Measurements from ENCODE around the gene ABHD8.

Gene ABHD8

GRCh38 chr19:17264641-17264979, 38.6 kb downstream of the ABHD8 start, which contains the start of gene USHBP1:
Gene USHBP1, minus strand, starts transcription at chr19:17264745. Its CDS starts 446 bp downstream, at chr19:17264299.
- no peaks in the 10 kb centered on the region for H3K27me3 ChIP-seq (ENCODE audit: control insufficient read depth in 2 of 2, insufficient read depth in 2 of 2, low read length in 2 of 2)
- peak within 1 kb of the TSS in 1 of 2 donors; percentile 33 for H3K4me3 ChIP-seq (ENCODE audit: low read length in 2 of 2)
- no peak within 1 kb of the TSS for H3K9ac ChIP-seq (ENCODE audit: low read depth in 1 of 2, low read length in 2 of 2)
- H3K9me3 ChIP-seq (ENCODE audit: control insufficient read depth in 2 of 2, low read length in 2 of 2): no peaks in the 10 kb centered on the region
- H3K4me1 ChIP-seq (ENCODE audit: control insufficient read depth in 2 of 2, insufficient read depth in 2 of 2, low read length in 2 of 2): peaks cover 7% of the 10 kb centered on the region in 2 donors
- peaks cover 0 to 4% of the 10 kb centered on the region in 2 donors for H3K36me3 ChIP-seq (ENCODE audit: control insufficient read depth in 2 of 2, insufficient read depth in 2 of 2, low read length in 2 of 2)
- peak within 1 kb of the TSS in 1 of 2 donors; percentile 9 for H3K27ac ChIP-seq (ENCODE audit: low read depth in 2 of 2, low read length in 2 of 2)

- Histone ChIP-seq H3K36me3 (ENCODE audit: control insufficient read depth in 2 of 2, insufficient read depth in 2 of 2, low read length in 2 of 2) (peaks cover 0 to 1% of the 10 kb centered on the region in 2 donors), H3K9me3 (ENCODE audit: control insufficient read depth in 2 of 2, low read length in 2 of 2) (no peaks in the 10 kb centered on the region), H3K27ac (ENCODE audit: low read depth in 2 of 2, low read length in 2 of 2) (peak overlapping the region in 1 of 2 donors; percentile 9), H3K9ac (ENCODE audit: low read depth in 1 of 2, low read length in 2 of 2) (no peak overlapping the region), H3K4me1 (ENCODE audit: control insufficient read depth in 2 of 2, insufficient read depth in 2 of 2, low read length in 2 of 2) (peaks cover 7% of the 10 kb centered on the region in 2 donors), H3K4me3 (ENCODE audit: low read length in 2 of 2) (peak overlapping the region in 1 of 2 donors; percentile 33), H3K27me3 (ENCODE audit: control insufficient read depth in 2 of 2, insufficient read depth in 2 of 2, low read length in 2 of 2) (no peaks in the 10 kb centered on the region)
Measured at GRCh38 chr19:17263712-17264640, 39.2 kb downstream of the ABHD8 start.

- Histone ChIP-seq H3K27ac (ENCODE audit: low read depth in 2 of 2, low read length in 2 of 2) (no peak overlapping the region), H3K27me3 (ENCODE audit: control insufficient read depth in 2 of 2, insufficient read depth in 2 of 2, low read length in 2 of 2) (no peaks in the 10 kb centered on the region), H3K4me1 (ENCODE audit: control insufficient read depth in 2 of 2, insufficient read depth in 2 of 2, low read length in 2 of 2) (peaks cover 0 to 2% of the 10 kb centered on the region in 2 donors), H3K9ac (ENCODE audit: low read depth in 1 of 2, low read length in 2 of 2) (no peak overlapping the region), H3K36me3 (ENCODE audit: control insufficient read depth in 2 of 2, insufficient read depth in 2 of 2, low read length in 2 of 2) (no peaks in the 10 kb centered on the region), H3K9me3 (ENCODE audit: control insufficient read depth in 2 of 2, low read length in 2 of 2) (no peaks in the 10 kb centered on the region), H3K4me3 (ENCODE audit: low read length in 2 of 2) (no peak overlapping the region)
Measured at GRCh38 chr19:17262557-17262956, 40.7 kb downstream of the ABHD8 start.

GRCh38 chr19:17260842-17261325, 42.3 kb downstream of the ABHD8 start:
- Histone ChIP-seq H3K27me3 (ENCODE audit: control insufficient read depth in 2 of 2, insufficient read depth in 2 of 2, low read length in 2 of 2) (no peaks in the 10 kb centered on the region), H3K4me3 (ENCODE audit: low read length in 2 of 2) (no peak overlapping the region), H3K9me3 (ENCODE audit: control insufficient read depth in 2 of 2, low read length in 2 of 2) (no peaks in the 10 kb centered on the region), H3K27ac (ENCODE audit: low read depth in 2 of 2, low read length in 2 of 2) (no peak overlapping the region), H3K36me3 (ENCODE audit: control insufficient read depth in 2 of 2, insufficient read depth in 2 of 2, low read length in 2 of 2) (no peaks in the 10 kb centered on the region), H3K4me1 (ENCODE audit: control insufficient read depth in 2 of 2, insufficient read depth in 2 of 2, low read length in 2 of 2) (peaks cover 0 to 2% of the 10 kb centered on the region in 2 donors), H3K9ac (ENCODE audit: low read depth in 1 of 2, low read length in 2 of 2) (no peak overlapping the region)

- H3K27me3 ChIP-seq (ENCODE audit: control insufficient read depth in 2 of 2, insufficient read depth in 2 of 2, low read length in 2 of 2): no peaks in the 10 kb centered on the region
- H3K36me3 ChIP-seq (ENCODE audit: control insufficient read depth in 2 of 2, insufficient read depth in 2 of 2, low read length in 2 of 2): no peaks in the 10 kb centered on the region
- no peaks in the 10 kb centered on the region for H3K9me3 ChIP-seq (ENCODE audit: control insufficient read depth in 2 of 2, low read length in 2 of 2)
- H3K4me1 ChIP-seq (ENCODE audit: control insufficient read depth in 2 of 2, insufficient read depth in 2 of 2, low read length in 2 of 2): peaks cover 0 to 2% of the 10 kb centered on the region in 2 donors
- H3K27ac ChIP-seq (ENCODE audit: low read depth in 2 of 2, low read length in 2 of 2): no peak overlapping the region
- no peak overlapping the region for H3K4me3 ChIP-seq (ENCODE audit: low read length in 2 of 2)
- no peak overlapping the region for H3K9ac ChIP-seq (ENCODE audit: low read depth in 1 of 2, low read length in 2 of 2)
Measured at GRCh38 chr19:17259934-17260333, 43.3 kb downstream of the ABHD8 start.

GRCh38 chr19:17259118-17259780, 44.0 kb downstream of the ABHD8 start:
- Histone ChIP-seq H3K27ac (ENCODE audit: low read depth in 2 of 2, low read length in 2 of 2) (no peak overlapping the region), H3K27me3 (ENCODE audit: control insufficient read depth in 2 of 2, insufficient read depth in 2 of 2, low read length in 2 of 2) (no peaks in the 10 kb centered on the region), H3K4me3 (ENCODE audit: low read length in 2 of 2) (no peak overlapping the region)

GRCh38 chr19:17256130-17256529, 47.1 kb downstream of the ABHD8 start:
- no peaks in the 10 kb centered on the region for H3K36me3 ChIP-seq (ENCODE audit: control insufficient read depth in 2 of 2, insufficient read depth in 2 of 2, low read length in 2 of 2)
- H3K9me3 ChIP-seq (ENCODE audit: control insufficient read depth in 2 of 2, low read length in 2 of 2): no peaks in the 10 kb centered on the region
- peaks cover 0 to 2% of the 10 kb centered on the region in 2 donors for H3K4me1 ChIP-seq (ENCODE audit: control insufficient read depth in 2 of 2, insufficient read depth in 2 of 2, low read length in 2 of 2)
- H3K27ac ChIP-seq (ENCODE audit: low read depth in 2 of 2, low read length in 2 of 2): no peak overlapping the region
- H3K27me3 ChIP-seq (ENCODE audit: control insufficient read depth in 2 of 2, insufficient read depth in 2 of 2, low read length in 2 of 2): no peaks in the 10 kb centered on the region
- H3K4me3 ChIP-seq (ENCODE audit: low read length in 2 of 2): no peak overlapping the region
- no peak overlapping the region for H3K9ac ChIP-seq (ENCODE audit: low read depth in 1 of 2, low read length in 2 of 2)

More at GRCh38 chr19:17259118-17259780, 44.0 kb downstream of the ABHD8 start:
- Histone ChIP-seq H3K36me3 (ENCODE audit: control insufficient read depth in 2 of 2, insufficient read depth in 2 of 2, low read length in 2 of 2) (no peaks in the 10 kb centered on the region), H3K9me3 (ENCODE audit: control insufficient read depth in 2 of 2, low read length in 2 of 2) (no peaks in the 10 kb centered on the region), H3K4me1 (ENCODE audit: control insufficient read depth in 2 of 2, insufficient read depth in 2 of 2, low read length in 2 of 2) (peaks cover 0 to 2% of the 10 kb centered on the region in 2 donors), H3K9ac (ENCODE audit: low read depth in 1 of 2, low read length in 2 of 2) (no peak overlapping the region)

- Histone ChIP-seq H3K4me1 (ENCODE audit: control insufficient read depth in 2 of 2, insufficient read depth in 2 of 2, low read length in 2 of 2) (no peaks in the 10 kb centered on the region), H3K27ac (ENCODE audit: low read depth in 2 of 2, low read length in 2 of 2) (no peak overlapping the region), H3K36me3 (ENCODE audit: control insufficient read depth in 2 of 2, insufficient read depth in 2 of 2, low read length in 2 of 2) (no peaks in the 10 kb centered on the region), H3K9me3 (ENCODE audit: control insufficient read depth in 2 of 2, low read length in 2 of 2) (no peaks in the 10 kb centered on the region), H3K4me3 (ENCODE audit: low read length in 2 of 2) (no peak overlapping the region), H3K27me3 (ENCODE audit: control insufficient read depth in 2 of 2, insufficient read depth in 2 of 2, low read length in 2 of 2) (no peaks in the 10 kb centered on the region), H3K9ac (ENCODE audit: low read depth in 1 of 2, low read length in 2 of 2) (no peak overlapping the region)
Measured at GRCh38 chr19:17255150-17255621, 48.0 kb downstream of the ABHD8 start.

GRCh38 chr19:17254636-17255035, 48.6 kb downstream of the ABHD8 start:
- H3K9ac ChIP-seq (ENCODE audit: low read depth in 1 of 2, low read length in 2 of 2): no peak overlapping the region
- no peaks in the 10 kb centered on the region for H3K36me3 ChIP-seq (ENCODE audit: control insufficient read depth in 2 of 2, insufficient read depth in 2 of 2, low read length in 2 of 2)
- no peaks in the 10 kb centered on the region for H3K4me1 ChIP-seq (ENCODE audit: control insufficient read depth in 2 of 2, insufficient read depth in 2 of 2, low read length in 2 of 2)
- H3K27ac ChIP-seq (ENCODE audit: low read depth in 2 of 2, low read length in 2 of 2): no peak overlapping the region
- no peaks in the 10 kb centered on the region for H3K27me3 ChIP-seq (ENCODE audit: control insufficient read depth in 2 of 2, insufficient read depth in 2 of 2, low read length in 2 of 2)
- H3K4me3 ChIP-seq (ENCODE audit: low read length in 2 of 2): no peak overlapping the region
- no peaks in the 10 kb centered on the region for H3K9me3 ChIP-seq (ENCODE audit: control insufficient read depth in 2 of 2, low read length in 2 of 2)
